Endothelial cell of umbilical vein (primary cell): ENCODE data around the gene PCDHGA2.

ENCODE experiments used
- CTCF ChIP-seq, 2 donors: IDR thresholded peaks; 1 replicate in 1 of 2; 2 replicates in 1 of 2; pipeline ENCODE4 v1.5.1; 2011; ENCODE audit warnings: low read length in 2 of 2, mild to moderate bottlenecking in 2 of 2, moderate library complexity in 2 of 2, control low read depth in 1 of 2, inconsistent platforms in 1 of 2, low read depth in 1 of 2; ENCODE audit not compliant: insufficient read depth in 1 of 2; ENCODE audit errors: extremely low read depth in 1 of 2
- EZH2 ChIP-seq: IDR thresholded peaks from 2 replicates; pipeline ENCODE4 v1.6.1; 2012; ENCODE audit warnings: borderline replicate concordance, low read depth, mild to moderate bottlenecking, moderate library complexity, low read length, inconsistent platforms; ENCODE audit not compliant: severe bottlenecking
- FOS ChIP-seq: IDR thresholded peaks from 2 replicates; pipeline ENCODE4 v1.6.1; 2011; ENCODE audit warnings: mild to moderate bottlenecking, low read length, moderate library complexity, borderline replicate concordance; ENCODE audit not compliant: insufficient read depth
- JUN ChIP-seq: IDR thresholded peaks from 2 replicates; pipeline ENCODE4 v1.6.1; 2011; ENCODE audit warnings: borderline replicate concordance, low read depth; ENCODE audit not compliant: insufficient read length, insufficient read depth
- MAX ChIP-seq: IDR thresholded peaks from 2 replicates; pipeline ENCODE4 v1.6.1; 2011; ENCODE audit not compliant: insufficient read depth, insufficient read length
- MYC ChIP-seq: IDR thresholded peaks from one replicate; pipeline ENCODE4 v1.6.1; 2011; ENCODE audit warnings: mild to moderate bottlenecking, low read depth, low read length
- POLR2A ChIP-seq: IDR thresholded peaks from 2 replicates; pipeline ENCODE4 v1.6.1; 2012; ENCODE audit warnings: low read depth, mild to moderate bottlenecking, control low read depth, low read length
- POLR2AphosphoS5 ChIP-seq: IDR thresholded peaks from 2 replicates; pipeline ENCODE4 v1.6.1; 2012; ENCODE audit warnings: low read depth, mild to moderate bottlenecking, control low read depth, low read length, moderate library complexity; ENCODE audit not compliant: insufficient read depth

GRCh38 chr5:141356950-141357349 is 18.4 kb downstream of the PCDHGA2 start:
- TF ChIP-seq MYC (no peak), POLR2AphosphoS5 (no peak), CTCF (IDR thresholded peaks at IDR 0.05; ENCODE audit: extremely low read depth in 1 of 2, insufficient read depth in 1 of 2, low read depth in 1 of 2, low read length in 2 of 2) (no peak), JUN (no peak), MAX (no peak), EZH2 (no peak), POLR2A (no peak), FOS (no peak)
